Prostate gland (tissue), 2 donors: Measurements from ENCODE around the gene MICAL3.

ENCODE experiments used
- POLR2A ChIP-seq: fragments of 450-650 bp; IDR thresholded peaks from one replicate; pipeline ENCODE4 v1.6.1; 2016; ENCODE audit warnings: antibody characterized with exemption, mild to moderate bottlenecking
- TF ChIP-seq, protein P1 (sequence below), 4 experiments: fragments of 200-600 bp in 2 of 4; fragments of 450-650 bp in 2 of 4; sonication (generic) in 2 of 4; IDR thresholded peaks; 1 replicate in 3 of 4; 2 replicates in 1 of 4; pipeline ENCODE4 v1.5.1; 2016 to 2019; ENCODE audit warnings: antibody characterized with exemption in 4 of 4, mild to moderate bottlenecking in 2 of 4, moderate library complexity in 2 of 4

DNA sequence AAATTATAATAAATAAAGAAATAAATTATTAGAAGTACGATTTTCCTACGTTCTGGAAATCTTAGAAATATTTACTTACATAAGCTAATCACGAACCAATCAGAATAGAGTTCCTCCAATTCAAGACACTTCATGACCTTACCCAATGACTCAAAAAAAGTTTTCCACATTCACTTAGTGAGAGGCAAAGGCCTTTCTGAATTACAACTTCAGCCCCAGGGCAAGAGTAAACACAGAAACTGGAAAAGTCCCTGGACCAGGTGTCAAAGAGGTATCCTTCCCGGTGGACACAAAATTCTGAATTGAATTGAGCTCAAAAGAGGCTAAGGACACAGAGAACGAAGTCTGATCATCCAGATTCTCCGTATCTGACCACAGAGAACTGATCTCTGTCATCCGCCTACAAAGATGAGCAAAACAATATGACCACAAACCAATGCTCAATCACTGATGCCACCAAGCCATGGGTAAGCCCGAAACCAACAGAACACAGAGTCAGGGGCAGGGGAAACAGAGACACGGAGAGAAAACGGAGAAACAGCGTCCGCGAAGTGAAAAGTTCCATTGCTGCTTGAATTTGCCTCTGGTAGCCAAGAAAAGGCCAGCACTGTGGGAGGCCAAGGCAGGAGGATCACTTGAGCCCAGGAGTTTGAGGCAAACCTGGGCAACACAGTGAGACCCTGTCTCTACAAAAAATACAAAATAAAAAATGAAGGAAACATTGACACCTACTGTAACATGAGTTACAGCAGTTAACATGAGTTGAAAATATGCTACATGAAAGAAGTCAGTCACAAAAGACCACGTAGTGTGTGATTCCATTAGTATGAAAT lies 256.9 kb downstream of the MICAL3 start:
- TF ChIP-seq, protein P1, sequence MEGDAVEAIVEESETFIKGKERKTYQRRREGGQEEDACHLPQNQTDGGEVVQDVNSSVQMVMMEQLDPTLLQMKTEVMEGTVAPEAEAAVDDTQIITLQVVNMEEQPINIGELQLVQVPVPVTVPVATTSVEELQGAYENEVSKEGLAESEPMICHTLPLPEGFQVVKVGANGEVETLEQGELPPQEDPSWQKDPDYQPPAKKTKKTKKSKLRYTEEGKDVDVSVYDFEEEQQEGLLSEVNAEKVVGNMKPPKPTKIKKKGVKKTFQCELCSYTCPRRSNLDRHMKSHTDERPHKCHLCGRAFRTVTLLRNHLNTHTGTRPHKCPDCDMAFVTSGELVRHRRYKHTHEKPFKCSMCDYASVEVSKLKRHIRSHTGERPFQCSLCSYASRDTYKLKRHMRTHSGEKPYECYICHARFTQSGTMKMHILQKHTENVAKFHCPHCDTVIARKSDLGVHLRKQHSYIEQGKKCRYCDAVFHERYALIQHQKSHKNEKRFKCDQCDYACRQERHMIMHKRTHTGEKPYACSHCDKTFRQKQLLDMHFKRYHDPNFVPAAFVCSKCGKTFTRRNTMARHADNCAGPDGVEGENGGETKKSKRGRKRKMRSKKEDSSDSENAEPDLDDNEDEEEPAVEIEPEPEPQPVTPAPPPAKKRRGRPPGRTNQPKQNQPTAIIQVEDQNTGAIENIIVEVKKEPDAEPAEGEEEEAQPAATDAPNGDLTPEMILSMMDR (IDR thresholded peaks at IDR 0.05): no peak
- TF ChIP-seq POLR2A: no peak
